Kidney epithelial cell (primary cell): ENCODE data around the gene GRID2. TPM values are rescaled to one million over a fixed set of nuclear protein-coding genes. Genes with fewer than 3 reads are reported as not detected.

ENCODE experiments used
- DNase-seq: peaks from one replicate; pipeline ENCODE4 v3.0.0-alpha.2; 2010; ENCODE audit warnings: low read depth
- H3K27me3 ChIP-seq: 2 replicates; pipeline ENCODE4 v1.6.0; 2011; ENCODE audit warnings: low read length; ENCODE audit not compliant: control insufficient read depth, insufficient read depth
- H3K36me3 ChIP-seq: 2 replicates; pipeline ENCODE4 v1.5.1; 2011; ENCODE audit warnings: low read length; ENCODE audit not compliant: control insufficient read depth, insufficient read depth
- H3K4me3 ChIP-seq: 2 replicates; pipeline ENCODE4 v1.5.1; 2011; ENCODE audit warnings: low read depth, mild to moderate bottlenecking, control low read depth, low read length
- CTCF ChIP-seq: IDR thresholded peaks from 2 replicates; pipeline ENCODE4 v1.5.1; 2011; ENCODE audit warnings: mild to moderate bottlenecking, moderate library complexity, low read length, control low read depth, inconsistent platforms; ENCODE audit not compliant: insufficient read depth, poor library complexity, severe bottlenecking
- total RNA-seq: library from RNA; depleted of rRNA; stranded (reverse); fragments of >200 nt; gene quantifications from 2 replicates; pipeline ENCODE4 v1.2.3, GENCODE V29; 2015

The GRID2 gene
- total RNA-seq, 1 donor from 2014 or later, result not detected

GRCh38 chr4:93243262-93243661 lies 939.5 kb downstream of the GRID2 start:
- Histone ChIP-seq H3K4me3 (no peak overlapping the region), H3K27me3 (no peaks in the 10 kb centered on the region), H3K36me3 (no peaks in the 10 kb centered on the region)
- DNase-seq, result no peak
- no peak for TF ChIP-seq CTCF

GRCh38 chr4:93261207-93261606 lies 957.4 kb downstream of the GRID2 start:
- no peaks in the 10 kb centered on the region for H3K27me3 ChIP-seq
- no peaks in the 10 kb centered on the region for H3K36me3 ChIP-seq
- H3K4me3 ChIP-seq, result no peak overlapping the region
- no peak for DNase-seq
- TF ChIP-seq CTCF, result no peak

GRCh38 chr4:93263166-93263565 lies 959.4 kb downstream of the GRID2 start:
- no peak for TF ChIP-seq CTCF
- no peaks in the 10 kb centered on the region for H3K27me3 ChIP-seq
- DNase-seq, result no peak

GRCh38 chr4:93267747-93268146 lies 964.0 kb downstream of the GRID2 start:
- no peak for TF ChIP-seq CTCF
- no peak for DNase-seq
- Histone ChIP-seq H3K36me3 (no peaks in the 10 kb centered on the region), H3K27me3 (no peaks in the 10 kb centered on the region), H3K4me3 (no peak overlapping the region)

More at GRCh38 chr4:93263166-93263565, 959.4 kb downstream of the GRID2 start:
- Histone ChIP-seq H3K36me3 (no peaks in the 10 kb centered on the region), H3K4me3 (no peak overlapping the region)

- H3K36me3 ChIP-seq, result no peaks in the 10 kb centered on the region
- H3K27me3 ChIP-seq, result no peaks in the 10 kb centered on the region
- DNase-seq, result no peak
- H3K4me3 ChIP-seq, result no peak overlapping the region
- no peak for TF ChIP-seq CTCF
Measured at GRCh38 chr4:93285346-93285745, 981.6 kb downstream of the GRID2 start.

- H3K27me3 ChIP-seq, result no peaks in the 10 kb centered on the region
- no peak for DNase-seq
- no peaks in the 10 kb centered on the region for H3K36me3 ChIP-seq
- TF ChIP-seq CTCF, result no peak
- no peak overlapping the region for H3K4me3 ChIP-seq
Measured at GRCh38 chr4:93289241-93289640, 985.5 kb downstream of the GRID2 start.
